D341Med (cell line): ENCODE results near the gene PHF20.
"Not testable (repeated sequence)": the region's sequence is repeated elsewhere in the genome, so short reads cannot be mapped to it uniquely, and the experiment has no call there.

ENCODE experiments used
- DNase-seq: peaks from one replicate; pipeline ENCODE4 v3.0.0; 2012; ENCODE audit warnings: low spot score

Gene PHF20

DNA sequence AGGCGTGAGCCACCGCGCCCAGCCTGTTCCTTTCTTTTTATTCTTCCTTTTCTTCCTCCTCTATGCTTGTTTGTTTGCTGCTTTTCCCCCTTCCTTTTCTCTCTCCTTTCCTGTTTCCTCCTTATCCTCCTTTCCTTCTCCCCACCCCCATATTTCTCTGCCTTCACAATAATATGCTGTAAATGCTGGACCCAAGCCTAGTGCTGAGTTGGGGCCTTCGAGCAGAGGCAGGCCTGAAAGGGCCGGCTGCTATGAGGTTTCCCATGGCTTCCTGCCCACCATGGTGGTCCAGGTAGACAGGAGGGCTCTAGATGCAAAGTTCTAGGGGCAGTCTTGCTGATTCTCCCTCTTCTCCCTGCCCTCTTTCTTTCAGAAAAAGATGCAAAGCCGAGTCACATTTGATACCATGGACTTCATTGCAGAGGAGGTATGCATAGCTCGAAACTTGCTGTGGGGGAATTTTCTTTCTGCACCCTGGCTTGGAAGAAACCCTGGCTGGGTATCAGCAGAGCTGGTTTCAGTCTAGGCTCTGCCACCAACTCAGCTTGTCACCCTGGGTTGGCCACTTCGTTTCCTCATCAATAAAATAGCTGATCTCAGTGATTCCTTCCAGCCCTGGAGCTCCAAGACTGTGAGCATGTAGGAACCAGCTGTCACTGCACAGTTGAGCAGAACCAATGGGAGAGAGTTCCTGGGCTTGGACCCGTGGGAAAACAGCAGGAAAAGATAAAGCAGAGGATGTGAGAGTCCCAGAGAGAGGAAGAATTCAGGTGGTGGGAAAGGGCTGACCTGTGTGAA lies 204.0 kb downstream of the PHF20 start:
- DNase-seq: no peak

DNA sequence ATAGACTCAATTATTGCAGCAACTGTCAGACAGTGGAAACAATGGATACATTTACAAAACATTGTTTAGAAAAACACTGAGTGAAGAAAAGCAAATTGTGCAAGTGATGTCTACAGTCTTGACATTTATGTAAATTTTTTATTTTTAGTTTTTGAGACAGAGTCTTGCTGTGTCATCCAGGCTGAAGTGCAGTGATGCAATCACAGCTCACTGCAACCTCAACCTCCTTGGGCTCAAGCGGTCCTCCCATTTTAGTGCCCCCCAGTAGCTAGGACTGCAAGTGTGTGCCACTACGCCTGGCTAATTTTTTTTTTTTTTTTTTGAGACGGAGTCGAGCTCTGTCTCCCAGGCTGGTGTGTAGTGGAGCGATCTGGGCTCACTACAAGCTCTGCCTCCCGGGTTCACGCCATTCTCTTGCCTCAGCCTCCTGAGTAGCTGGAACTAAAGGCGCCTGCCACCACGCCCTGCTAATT lies 206.3 kb downstream of the PHF20 start:
- DNase-seq: no peak

DNA sequence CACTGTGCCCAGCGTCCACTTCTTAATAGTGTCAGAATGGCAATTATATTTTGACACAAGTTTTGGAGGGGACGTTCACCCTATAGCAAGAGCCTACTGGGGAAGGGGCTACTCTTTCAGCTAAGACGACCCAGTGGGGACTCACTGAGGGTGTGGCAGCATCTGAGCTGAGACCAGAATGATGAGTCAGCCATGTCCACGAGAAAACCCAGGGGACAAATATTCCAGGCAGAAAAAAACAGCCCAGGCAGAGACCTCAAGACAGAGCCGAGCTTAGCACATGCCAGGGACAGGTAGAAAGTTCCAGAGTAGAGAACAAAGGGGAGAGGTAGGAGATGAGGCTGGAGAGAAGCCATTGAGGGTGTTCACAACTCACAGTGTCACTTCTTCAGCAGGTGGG lies 207.7 kb downstream of the PHF20 start:
- DNase-seq: no peak

DNA sequence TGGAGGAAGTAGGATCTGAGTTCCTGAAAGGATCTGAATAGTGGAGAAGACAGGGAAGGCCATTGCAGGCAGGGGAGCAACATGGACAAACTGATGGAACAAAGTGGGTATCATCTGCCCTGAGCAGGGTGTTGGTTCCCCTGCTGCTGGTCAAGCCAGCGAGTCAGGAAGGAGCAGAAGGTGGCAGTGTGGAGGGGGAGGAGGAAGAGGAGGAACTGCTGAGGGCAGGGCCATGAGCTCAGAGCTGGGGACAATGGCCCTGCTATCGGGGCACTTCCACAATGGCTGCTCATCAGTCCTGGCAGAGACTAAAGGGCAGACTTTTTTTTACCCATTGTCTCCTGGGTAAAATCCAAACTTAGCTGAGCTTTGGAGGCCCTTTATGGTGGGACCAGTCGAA lies 210.2 kb downstream of the PHF20 start:
- no peak for DNase-seq

DNA sequence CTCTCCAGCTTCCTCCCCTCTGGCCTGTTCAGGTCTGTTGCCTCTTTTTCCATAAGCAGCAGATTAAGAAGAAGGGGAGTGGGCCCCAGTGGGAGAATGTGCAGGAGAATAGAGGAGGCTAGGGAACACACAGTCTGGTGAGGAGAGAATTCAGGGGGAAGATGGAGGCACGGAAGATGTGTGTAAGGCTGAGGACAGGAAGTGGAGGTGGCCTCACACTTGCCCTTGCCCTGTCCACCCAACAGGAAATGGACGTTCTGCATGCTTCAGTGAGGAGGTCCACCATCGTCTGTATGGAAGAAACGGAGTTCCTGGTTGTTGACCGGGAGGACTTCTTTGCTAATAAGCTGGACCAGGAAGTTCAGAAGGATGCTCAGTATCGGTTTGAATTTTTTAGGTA lies 212.6 kb downstream of the PHF20 start:
- no peak for DNase-seq

DNA sequence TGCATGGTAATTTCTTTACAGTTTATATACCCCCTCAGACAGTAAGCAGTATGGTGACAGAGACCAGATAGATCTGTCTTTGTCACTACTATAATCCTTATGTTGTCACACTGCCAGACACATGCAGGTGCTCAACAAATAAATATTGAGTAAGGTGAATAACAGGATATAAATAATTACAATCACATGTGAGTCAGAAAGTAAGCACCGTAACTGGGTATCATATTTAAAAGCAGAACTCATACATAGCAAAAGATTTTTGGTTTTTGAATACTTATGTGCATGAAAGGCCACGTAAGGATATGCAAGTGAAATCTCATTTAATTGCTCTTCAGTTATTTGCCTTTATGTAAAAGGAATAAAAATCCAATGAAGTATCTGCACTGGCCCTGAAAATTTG lies 214.0 kb downstream of the PHF20 start:
- no peak for DNase-seq

DNA sequence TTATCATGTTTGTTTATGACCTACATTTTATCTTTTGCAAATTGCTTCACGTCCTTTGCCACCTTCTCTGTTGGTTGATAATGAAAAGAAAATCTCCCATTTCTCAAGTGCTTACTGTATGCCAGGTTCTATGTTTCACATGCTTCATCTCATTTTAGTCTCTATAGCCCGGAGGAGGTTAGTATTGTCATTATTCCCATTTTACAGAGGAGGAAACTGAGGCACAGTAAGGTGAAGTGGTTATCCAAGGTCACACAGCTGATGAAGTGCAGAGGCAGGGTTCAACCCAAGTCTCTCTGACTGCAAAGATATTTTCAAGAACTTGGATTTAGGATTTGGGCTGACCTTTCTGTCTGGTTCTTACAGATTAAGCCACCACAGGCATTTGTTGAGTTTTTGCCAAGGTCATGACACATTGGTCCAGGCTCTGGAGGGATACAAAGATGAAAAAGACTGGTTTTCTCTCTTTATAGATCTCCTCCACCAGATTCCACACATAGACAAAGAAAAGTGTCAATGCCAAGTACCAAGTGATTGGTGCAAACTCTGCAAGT lies 217.2 kb downstream of the PHF20 start:
- no peak for DNase-seq

DNA sequence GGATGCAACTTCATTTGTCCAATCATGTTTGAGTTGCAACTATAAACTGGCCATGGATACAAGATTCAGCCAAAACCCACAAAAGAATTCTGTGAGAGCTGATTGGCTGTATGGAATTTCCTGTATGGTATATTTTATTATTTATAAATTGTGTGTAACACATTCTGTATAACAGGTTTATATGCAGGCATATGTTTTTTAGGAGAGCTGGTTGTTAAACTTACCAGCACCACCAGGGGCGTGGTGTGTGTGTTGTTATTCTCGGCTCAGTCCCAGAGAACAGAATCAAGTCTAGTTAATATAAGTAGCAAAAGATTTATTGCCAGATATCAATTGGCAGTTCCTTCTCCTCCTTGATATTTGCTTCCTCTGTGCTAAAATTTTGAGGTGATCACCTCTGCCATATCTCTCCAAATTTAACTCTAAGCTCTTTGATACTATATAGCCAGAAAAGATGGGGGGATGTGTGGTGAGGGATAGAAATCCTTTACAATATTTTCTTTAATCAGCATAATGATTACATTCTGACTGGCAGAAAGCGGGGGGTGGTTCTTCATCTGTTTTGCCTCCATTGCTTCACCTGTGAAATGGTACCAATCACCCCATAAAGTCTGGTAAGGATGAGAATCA lies 219.4 kb downstream of the PHF20 start:
- DNase-seq: peak; percentile 65

DNA sequence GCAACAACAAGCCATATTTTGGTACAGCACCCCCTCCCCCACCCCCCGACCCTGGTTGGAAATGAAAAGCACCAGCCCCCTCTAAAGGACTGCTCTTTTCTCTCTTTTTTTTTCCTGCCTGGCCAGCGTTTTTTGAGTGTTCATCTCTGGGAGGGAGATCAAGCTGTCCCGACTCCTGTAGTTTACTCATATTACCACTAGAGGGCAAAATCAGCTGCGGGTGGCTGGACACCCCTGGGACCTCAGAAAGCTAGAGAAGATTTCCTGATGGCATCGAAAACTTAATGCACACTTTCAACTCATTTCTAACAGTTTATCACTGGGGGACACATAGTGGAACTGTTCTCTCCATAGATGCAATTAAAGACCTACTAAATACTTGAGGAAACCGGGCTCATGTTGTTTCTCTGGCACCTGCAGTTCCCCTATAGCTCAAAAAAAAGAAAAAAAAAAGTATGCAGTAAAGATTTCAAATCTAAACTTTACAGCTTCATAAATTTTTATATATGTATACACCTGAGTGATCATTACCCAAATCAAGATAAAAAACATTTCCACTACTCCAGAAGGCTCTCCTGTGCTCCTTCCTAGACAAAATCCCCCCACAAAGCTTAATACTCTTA lies 221.0 kb downstream of the PHF20 start:
- peak; percentile 87 for DNase-seq

DNA sequence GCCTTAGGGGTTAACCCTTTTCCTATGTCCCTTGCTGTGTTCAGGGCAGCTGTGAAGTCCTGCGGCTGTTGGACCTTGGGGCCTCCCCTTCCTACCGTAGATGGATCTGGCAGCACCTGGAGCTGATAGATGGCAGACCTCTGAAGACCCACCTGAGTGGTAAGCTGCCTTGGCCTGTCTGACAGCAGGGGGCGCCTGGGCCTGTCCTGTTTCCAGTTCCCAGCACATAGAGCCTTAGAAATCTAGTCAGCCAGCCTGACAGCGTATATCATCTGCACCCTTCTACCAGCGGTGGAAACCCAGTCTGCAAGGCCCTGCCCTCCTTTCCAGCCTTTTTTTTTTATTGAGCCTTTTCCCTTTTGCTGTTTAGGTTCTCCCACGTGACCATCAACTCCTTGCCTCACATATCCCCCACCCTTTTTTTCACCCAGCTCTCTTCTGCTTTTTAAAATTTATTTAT lies 223.2 kb downstream of the PHF20 start:
- DNase-seq: peak; percentile 85

DNA sequence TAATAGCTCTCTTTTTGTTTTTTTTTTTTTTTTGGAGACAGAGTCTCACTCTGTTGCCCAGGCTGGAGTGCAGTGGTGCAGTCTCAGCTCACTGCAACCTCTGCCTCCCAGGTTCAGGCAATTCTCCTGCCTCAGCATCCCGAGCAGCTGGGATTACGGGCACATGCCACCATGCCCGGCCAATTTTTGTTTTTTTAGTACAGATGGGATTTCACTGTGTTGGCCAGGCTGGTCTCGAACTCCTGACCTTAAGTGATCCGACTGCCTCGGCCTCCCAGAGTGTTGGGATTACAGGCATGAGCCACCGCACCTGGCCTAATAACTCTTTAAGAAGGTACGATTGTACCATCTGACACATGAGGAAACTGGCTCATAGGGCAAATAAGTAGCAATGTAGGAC lies 224.7 kb downstream of the PHF20 start:
- DNase-seq: not testable (repeated sequence)
